GM18502 (cell line): Measurements from ENCODE around the gene NRP1.

ENCODE experiments used
- ATAC-seq: cut with Tn5 transposase; IDR thresholded peaks from one replicate; pipeline ENCODE4 v1.9.1; 2021; ENCODE audit warnings: mild to moderate bottlenecking; ENCODE audit not compliant: unreplicated experiment, poor library complexity

The NRP1 gene

DNA sequence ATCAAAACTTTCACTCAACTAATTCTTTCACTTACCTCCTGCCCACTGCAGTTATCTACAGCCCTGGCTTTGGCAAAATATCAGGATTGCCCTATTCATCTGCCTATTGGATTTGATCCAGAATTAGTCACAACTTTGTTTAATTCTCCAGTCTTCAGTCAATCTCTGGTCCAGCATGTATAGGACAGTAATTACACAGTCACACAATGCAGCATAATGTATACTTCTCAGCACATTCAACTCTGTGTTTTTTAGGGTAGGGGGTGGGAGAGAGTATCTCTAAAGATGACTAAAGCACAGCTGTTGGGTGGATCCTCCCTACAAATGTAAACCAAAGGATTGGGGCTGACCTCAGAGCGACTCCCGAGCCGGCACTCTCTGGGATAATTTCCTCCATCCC, 17.7 kb upstream of the NRP1 start:
- no peak for ATAC-seq

GRCh38 chr10:33350041-33350440, 15.6 kb upstream of the NRP1 start:
- ATAC-seq, result no peak

- ATAC-seq, result no peak
Measured at GRCh38 chr10:33349268-33349667, 14.8 kb upstream of the NRP1 start.

- ATAC-seq, result no peak
Measured at GRCh38 chr10:33347211-33347610, 12.7 kb upstream of the NRP1 start.

DNA sequence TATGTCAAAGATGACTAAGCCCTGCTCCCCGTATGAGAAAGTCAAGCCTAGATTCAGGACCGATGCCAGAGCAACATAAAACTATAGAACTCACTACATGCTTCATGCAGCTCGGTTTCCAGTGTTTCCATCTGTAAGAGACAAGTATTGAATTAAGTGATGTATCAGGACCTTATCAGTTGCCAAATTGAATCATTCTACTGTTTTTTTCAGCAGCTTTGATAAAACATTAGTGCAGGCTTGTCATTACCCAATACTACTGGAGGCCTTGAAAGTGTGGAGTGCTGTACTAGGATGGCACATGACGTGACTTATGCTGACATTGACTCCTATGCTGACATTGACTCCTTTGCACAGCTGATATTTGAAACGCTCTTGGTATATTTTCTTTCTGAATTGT, 10.8 kb upstream of the NRP1 start:
- no peak for ATAC-seq

- no peak for ATAC-seq
Measured at GRCh38 chr10:33344676-33345075, 10.2 kb upstream of the NRP1 start.

GRCh38 chr10:33341637-33342036, 7.2 kb upstream of the NRP1 start:
- ATAC-seq, result no peak

DNA sequence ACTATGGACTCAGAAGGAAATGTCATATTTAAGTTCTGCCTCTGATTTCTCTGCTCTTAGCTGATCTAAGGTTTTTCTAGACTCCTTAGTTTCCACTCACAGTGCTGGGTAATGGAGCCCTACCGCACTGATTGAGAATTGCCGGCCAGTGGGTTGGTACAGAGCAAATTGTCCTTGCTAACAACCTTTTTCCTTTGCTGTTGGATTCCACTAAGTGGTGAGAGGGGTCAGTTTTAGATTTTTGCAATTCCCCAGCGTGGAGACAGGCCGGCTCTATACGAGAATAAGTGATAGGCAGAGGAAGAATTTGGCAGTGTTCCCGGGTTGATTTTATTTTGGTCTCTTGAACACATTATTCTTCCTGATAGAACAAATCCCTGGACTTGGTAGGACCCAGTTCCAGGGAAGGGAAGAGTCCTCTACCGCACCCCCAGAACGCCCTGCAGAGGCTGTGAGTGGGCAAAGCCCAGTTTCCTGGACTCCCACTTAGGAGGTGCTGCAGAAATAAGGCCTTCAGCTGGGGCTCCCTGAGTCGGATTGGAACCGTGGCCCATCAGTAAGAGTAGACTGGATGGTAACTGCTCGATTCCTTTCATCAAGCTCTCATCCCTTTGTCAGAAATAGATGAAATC, 3.0 kb upstream of the NRP1 start:
- ATAC-seq, result no peak

GRCh38 chr10:33336582-33337325, 2.3 kb upstream of the NRP1 start:
- ATAC-seq, result no peak

- ATAC-seq, result no peak
Measured at GRCh38 chr10:33335801-33336581, 1.5 kb upstream of the NRP1 start.

DNA sequence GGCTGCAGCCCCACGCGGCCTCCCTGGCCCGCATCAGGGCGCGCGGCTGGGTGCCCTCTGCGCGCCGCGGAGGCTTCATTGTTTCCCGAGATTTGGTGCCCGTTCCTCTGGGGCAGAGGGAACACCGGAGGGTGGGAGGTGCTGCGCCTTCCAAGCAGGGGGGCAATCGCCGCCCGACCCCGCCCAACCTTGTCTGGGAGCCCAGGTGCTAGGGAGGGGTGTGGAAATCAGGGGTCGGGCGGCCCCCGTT, 1.0 kb upstream of the NRP1 start:
- no peak for ATAC-seq

GRCh38 chr10:33334805-33335550, 511 bp upstream of the NRP1 start:
- no peak for ATAC-seq

DNA sequence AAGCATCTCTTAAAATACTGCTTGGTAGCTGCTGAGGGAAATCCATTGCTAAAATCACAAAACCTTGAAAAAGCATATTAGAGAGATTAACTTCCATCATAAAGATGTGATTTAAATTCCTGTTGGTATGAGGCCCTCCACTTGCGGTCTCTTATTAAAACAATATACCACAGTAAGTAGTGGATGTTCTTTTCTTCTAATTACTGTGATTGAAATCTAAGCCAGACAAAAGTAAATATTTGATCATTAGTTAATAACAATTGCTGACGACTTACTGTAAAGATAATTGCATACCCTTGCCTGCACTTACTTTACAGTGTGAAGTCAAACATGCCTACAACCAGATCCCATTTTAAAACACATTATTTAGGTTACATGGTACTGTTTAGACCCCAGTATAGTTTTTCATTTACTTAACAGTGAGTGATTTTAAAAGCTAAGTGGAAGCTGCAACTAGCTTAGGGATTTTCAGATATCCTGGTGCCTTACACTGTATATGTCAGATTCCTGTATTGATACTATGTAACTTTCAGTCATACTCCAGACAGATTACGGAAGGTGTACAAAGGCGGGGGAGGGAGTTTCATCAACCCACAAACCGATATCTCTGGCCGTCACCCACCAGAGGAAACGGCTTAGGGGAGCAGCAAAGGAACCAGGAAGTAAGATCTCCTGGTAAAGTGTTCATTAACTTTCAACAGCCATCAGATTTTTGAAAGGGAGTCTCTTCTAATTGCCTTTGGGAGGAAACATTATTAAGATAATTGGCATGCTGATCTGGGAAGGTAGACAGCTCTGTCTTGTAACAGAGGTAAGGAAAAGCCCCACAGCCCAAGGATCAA, 986 bp downstream of the NRP1 start:
- no peak for ATAC-seq

- no peak for ATAC-seq
Measured at GRCh38 chr10:33332183-33333065, 2.0 kb downstream of the NRP1 start.

DNA sequence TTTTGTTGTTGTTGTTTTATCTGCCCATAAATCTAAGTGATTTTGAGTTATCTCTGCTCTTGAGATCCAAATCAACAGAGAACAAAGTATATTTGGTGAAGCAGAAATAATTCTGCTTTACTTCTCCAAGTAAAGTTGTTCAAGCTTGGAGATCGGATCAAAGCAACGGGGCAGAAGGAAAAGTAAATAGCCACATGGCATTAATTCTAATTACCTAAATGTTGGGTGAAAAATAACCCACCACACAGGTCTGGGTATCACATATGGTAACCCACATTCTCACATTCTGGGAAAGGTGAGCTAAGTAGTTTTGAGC, 3.1 kb downstream of the NRP1 start:
- ATAC-seq, result no peak

- ATAC-seq, result peak; percentile 62
Measured at GRCh38 chr10:33330543-33331378, 3.7 kb downstream of the NRP1 start.

GRCh38 chr10:33329178-33329577, 5.3 kb downstream of the NRP1 start:
- ATAC-seq, result no peak

DNA sequence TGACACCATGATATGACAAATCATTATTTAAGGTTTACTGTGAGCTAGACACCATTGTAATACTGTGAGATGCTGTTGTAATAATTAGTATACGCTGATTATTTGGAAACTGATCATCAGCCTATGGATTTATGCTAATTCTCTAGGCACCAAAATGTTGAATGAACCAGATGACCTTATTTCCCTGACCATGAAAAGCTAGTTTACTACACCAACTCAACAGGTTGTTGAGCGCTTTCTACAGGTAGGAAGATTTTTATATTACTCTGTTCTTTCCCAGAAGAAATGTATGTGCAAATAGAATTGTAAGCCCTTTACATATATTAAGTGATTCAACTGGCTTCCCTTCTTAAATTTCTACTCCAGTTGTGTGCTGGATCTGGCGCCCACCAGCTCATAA, 6.2 kb downstream of the NRP1 start:
- no peak for ATAC-seq
